Muscle layer of duodenum (tissue), 2 donors: ENCODE results near the gene MB21D2.

Experiments
- H3K27ac ChIP-seq: one replicate; pipeline ENCODE4 v1.7.0; 2013; ENCODE audit warnings: mild to moderate bottlenecking, low read length
- H3K27me3 ChIP-seq: one replicate; pipeline ENCODE4 v1.7.0; 2013; ENCODE audit warnings: low read depth, mild to moderate bottlenecking, control low read depth, low read length
- H3K36me3 ChIP-seq, 2 donors: one replicate each; pipeline ENCODE4 v1.7.0; 2013; ENCODE audit warnings: low read length in 2 of 2, control low read depth in 1 of 2, mild to moderate bottlenecking in 1 of 2; ENCODE audit not compliant: insufficient read depth in 2 of 2, control insufficient read depth in 1 of 2
- H3K4me1 ChIP-seq, 2 donors: one replicate each; pipeline ENCODE4 v1.7.0; 2013; ENCODE audit warnings: low read length in 2 of 2, mild to moderate bottlenecking in 2 of 2, control low read depth in 1 of 2, moderate library complexity in 1 of 2; ENCODE audit not compliant: insufficient read depth in 2 of 2, control insufficient read depth in 1 of 2
- H3K4me3 ChIP-seq, 2 donors: one replicate each; pipeline ENCODE4 v1.7.0; 2013; ENCODE audit warnings: low read length in 2 of 2, low read depth in 1 of 2, mild to moderate bottlenecking in 1 of 2
- H3K9me3 ChIP-seq, 2 donors: one replicate each; pipeline ENCODE4 v1.7.0; 2013; ENCODE audit warnings: low read length in 2 of 2, control low read depth in 1 of 2, mild to moderate bottlenecking in 1 of 2; ENCODE audit not compliant: control insufficient read depth in 1 of 2
- donor health status: healthy.

The MB21D2 gene

DNA sequence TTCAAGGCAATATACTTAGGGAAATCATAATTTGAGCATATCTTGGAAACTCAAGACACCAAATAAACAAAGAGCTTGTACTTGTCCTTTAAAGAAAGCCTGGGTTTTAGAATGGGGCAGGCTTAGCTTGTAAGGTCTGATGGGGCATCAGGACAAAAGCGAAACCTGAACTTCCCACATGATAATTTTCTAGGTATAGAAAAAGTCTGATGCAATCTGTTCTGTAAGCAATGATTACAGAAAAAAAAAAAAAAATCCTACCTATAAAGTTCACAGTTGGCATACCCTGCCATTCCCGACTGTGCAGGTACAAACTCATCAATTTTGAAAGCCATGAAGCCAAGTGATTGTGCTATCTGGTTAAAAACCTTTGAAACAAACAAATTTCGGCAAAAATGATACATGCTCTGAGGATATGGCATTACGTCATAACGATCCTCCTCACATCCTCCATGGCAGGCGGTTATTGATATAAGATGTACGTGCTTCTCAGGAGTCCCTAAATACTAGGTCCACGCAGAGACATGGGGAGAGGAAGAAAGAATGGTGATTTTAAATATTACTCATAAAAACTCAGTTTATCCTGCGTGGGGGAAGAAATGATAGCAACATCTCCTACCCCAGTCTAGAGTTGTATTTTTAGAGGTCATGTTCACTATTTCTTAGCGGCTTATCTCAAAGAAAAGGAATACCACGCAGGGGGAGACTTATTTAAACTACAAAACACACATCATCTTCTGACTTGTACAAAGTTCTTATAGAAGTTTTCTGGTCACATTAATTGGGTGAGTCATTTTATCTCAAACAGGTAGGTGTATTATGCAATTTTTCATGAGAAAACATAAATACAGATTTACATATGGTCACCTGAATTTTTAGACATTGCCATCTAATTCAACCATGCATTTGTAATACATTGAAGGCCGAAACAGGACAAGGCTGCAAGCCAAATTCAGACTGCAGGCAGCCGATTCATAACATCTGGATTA is 27.0 kb downstream of the MB21D2 start:
- no peaks in the 10 kb centered on the region for H3K9me3 ChIP-seq
- no peaks in the 10 kb centered on the region for H3K36me3 ChIP-seq
- H3K27ac ChIP-seq, result no peak overlapping the region
- H3K4me3 ChIP-seq, result no peak overlapping the region
- H3K4me1 ChIP-seq, result peaks cover 15% of the 10 kb centered on the region in 2 donors
- H3K27me3 ChIP-seq, result no peaks in the 10 kb centered on the region

DNA sequence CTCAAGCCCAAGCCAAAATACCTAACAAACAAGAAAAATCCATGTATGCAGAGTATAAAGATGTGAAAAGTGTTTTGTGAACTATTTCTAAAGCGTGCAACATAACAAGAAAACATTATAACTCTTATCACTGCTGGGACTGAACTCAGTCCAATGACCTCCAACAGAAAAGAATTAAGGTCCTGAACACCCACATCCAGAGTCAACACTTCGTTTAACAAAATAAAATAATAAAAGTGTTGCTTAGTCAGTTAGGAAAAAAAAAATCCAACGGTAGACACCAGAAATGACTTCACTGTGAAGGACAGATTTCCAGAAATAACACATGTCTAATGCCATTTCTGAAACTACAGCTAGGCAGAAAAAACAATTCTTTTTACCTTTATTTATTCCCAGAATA is 28.0 kb downstream of the MB21D2 start:
- Histone ChIP-seq H3K4me1 (peaks cover 15% of the 10 kb centered on the region in 2 donors), H3K27me3 (no peaks in the 10 kb centered on the region), H3K27ac (no peak overlapping the region), H3K4me3 (no peak overlapping the region), H3K9me3 (no peaks in the 10 kb centered on the region), H3K36me3 (no peaks in the 10 kb centered on the region)

DNA sequence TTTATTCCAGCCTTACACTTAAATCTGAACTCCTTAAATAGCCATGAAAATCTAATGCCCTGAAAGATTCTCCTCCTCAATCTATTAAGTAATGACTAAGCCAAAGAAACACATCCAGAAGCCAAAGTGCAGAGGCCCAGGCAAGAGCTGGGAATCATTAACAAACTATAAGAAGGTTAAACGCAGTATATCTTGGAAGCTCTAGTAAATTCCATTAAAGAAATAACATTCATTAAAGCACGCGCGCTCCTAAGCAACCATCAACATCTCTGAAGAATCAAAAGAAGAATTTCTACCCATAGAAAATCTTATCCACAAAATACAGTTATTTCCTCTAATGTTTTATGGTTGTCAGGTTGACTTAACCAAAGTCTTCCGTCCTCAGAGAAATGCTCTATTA is 29.5 kb downstream of the MB21D2 start:
- Histone ChIP-seq H3K36me3 (no peaks in the 10 kb centered on the region), H3K4me3 (no peak overlapping the region), H3K27me3 (no peaks in the 10 kb centered on the region), H3K9me3 (no peaks in the 10 kb centered on the region), H3K4me1 (peaks cover 15% of the 10 kb centered on the region in 2 donors), H3K27ac (peak overlapping the region; percentile 47)

DNA sequence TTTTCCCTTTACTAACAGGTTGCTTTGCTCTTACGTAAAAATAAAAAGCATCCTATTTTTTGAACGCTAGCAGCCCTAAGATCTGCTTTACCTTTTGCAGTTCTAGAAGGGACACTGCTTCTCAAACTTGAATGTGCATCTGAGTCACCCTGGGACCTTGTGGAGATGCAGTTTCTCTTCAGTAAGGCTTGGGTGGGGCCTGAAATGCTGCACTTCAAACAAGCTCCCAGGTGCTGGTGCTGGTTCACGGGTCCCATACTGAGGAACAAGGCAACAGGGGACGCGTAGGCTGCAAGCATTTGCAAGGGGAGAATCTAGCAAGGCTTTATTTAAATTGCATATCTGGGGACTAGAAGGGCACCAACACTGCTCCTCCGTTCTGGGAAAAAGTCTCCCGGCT is 30.0 kb downstream of the MB21D2 start:
- no peaks in the 10 kb centered on the region for H3K36me3 ChIP-seq
- H3K4me3 ChIP-seq, result no peak overlapping the region
- peak overlapping the region; percentile 47 for H3K27ac ChIP-seq
- peaks cover 15% of the 10 kb centered on the region in 2 donors for H3K4me1 ChIP-seq
- no peaks in the 10 kb centered on the region for H3K27me3 ChIP-seq
- H3K9me3 ChIP-seq, result no peaks in the 10 kb centered on the region

DNA sequence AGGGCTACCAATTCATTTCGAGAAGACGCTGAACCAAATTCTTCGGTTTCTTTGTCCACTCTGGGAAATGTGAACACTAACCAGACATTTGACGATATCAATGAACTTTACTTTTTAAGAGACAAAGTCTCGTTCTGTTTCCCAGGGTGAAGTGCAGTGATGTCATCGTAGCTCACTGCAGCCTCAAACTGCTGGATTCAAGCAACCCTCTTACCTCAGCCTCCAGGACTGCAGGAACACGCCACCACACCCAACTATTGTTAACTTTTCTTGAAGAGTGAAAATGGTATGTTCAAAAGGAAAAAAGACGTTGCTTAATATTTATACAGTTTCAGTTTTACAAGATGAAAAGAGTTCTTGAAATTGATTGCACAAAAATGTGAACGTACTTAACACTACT is 30.6 kb downstream of the MB21D2 start:
- Histone ChIP-seq H3K4me1 (peaks cover 15% of the 10 kb centered on the region in 2 donors), H3K9me3 (no peaks in the 10 kb centered on the region), H3K4me3 (no peak overlapping the region), H3K36me3 (no peaks in the 10 kb centered on the region), H3K27ac (no peak overlapping the region), H3K27me3 (no peaks in the 10 kb centered on the region)

DNA sequence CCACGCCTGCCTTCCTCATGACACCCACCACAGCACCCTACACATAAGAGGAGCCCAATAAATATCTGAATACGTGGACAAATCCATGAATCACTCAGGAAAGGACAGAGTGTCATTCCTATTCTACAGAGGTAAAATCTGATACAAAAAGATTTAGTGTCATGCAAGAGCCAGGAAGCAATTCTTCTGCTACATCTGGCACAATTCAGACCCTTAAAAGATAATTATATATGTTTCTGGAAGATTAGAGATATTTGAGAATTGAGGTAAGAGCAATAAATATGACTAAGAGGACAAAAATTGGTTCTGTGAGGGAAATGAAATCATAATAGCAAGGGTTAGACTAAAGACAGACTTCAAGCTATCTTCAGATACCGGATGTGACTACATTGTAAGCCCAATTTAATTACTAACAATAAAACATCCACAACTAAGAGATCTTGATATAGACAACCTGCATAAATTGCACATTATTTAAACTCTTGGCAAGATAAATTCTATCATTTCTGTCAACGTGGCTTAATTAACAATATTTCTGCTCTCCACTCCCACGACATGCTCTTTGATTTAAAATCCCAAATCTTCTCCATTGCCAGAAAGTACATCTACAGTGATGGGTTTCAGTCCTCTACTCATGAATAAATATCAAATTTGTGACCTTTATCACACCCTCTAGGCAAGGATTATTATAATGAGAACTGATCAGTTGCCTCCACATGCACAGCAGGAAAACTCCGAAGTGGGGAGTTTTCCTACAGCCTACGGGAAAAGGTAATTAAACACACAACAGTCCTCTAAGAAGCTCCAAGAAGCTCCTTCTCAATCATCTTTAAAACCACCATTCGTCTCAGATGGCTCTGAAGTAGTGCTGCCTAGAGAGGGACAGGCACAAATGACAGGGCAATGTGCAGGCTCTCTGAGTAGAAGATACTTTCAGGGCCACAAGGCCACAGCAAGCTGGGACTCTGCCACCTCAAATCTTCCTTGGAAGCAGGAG is 32.6 kb downstream of the MB21D2 start:
- H3K4me1 ChIP-seq, result peaks cover 14% of the 10 kb centered on the region in 2 donors
- H3K9me3 ChIP-seq, result no peaks in the 10 kb centered on the region
- H3K4me3 ChIP-seq, result no peak overlapping the region
- no peak overlapping the region for H3K27ac ChIP-seq
- H3K27me3 ChIP-seq, result no peaks in the 10 kb centered on the region
- no peaks in the 10 kb centered on the region for H3K36me3 ChIP-seq

DNA sequence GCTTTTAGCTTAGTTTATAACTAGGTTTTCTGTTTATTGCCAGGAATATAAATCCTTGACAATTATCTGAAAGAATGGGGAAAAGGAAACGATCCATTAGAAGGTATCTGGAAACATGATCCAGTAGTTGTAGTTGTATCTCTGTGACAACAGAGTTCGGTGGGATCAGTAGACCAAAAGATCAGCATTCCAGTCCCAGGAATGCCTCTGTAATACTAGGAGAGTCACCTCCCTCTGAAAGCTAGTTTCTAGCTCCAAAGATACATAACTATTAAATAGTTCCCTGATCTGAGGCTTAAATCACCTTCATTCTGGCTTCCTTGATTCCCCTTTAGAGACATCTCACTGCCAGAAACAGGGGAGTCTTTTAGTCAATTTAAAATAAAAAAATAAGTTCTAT is 34.1 kb downstream of the MB21D2 start:
- no peak overlapping the region for H3K27ac ChIP-seq
- no peak overlapping the region for H3K4me3 ChIP-seq
- no peaks in the 10 kb centered on the region for H3K27me3 ChIP-seq
- H3K36me3 ChIP-seq, result no peaks in the 10 kb centered on the region
- peaks cover 0 to 1% of the 10 kb centered on the region in 2 donors for H3K4me1 ChIP-seq
- no peaks in the 10 kb centered on the region for H3K9me3 ChIP-seq

DNA sequence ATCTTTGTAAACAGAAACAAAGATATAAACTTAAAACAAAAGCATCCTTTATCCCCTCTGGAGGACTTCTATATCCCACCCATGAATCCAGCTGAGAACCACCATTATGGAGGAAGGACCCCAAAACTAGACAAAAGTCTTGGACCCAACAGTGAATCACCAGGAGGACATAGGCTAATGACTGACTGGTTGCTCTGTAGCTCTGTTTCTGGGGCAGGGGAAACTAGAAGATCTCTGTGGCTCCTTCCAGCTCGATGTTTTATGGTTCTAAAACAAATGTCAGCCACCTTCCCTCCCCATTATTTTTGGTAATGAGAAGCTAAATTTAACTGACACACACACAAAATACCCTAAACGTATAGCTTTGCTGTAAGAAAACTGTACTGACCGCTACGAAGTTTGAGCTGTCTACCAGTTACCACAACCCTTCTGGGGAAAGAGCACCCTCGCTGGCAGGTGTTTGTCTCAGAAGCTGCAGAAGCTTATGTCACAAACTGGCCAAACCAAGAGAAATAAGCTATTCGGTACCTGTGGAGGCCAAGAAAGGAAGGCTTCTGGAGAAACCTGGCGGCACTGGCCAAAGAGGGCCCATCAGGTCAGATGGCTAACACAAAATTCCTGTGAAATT is 36.4 kb downstream of the MB21D2 start:
- no peak overlapping the region for H3K4me3 ChIP-seq
- H3K27ac ChIP-seq, result no peak overlapping the region
- no peaks in the 10 kb centered on the region for H3K36me3 ChIP-seq
- no peaks in the 10 kb centered on the region for H3K4me1 ChIP-seq
- H3K27me3 ChIP-seq, result no peaks in the 10 kb centered on the region
- H3K9me3 ChIP-seq, result no peaks in the 10 kb centered on the region

DNA sequence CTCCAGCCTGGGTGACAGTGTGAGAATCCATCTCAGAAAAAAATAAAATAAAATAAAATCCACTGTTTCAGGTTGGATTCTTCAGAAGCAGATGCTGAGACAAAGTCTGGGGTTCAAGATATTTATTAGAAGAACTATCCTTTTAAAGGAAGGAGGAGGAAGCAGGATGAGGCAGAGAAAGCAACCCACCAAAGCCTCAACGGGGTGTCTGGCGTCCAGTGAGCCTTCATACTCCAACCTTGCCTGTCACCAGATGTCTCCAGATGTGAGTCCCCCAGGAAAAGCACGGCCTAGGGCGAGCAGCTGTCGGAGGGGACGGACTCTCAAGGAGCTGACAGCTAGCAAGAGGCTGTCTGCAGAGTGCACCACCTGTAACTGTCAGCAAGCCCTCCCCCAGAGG is 37.3 kb downstream of the MB21D2 start:
- Histone ChIP-seq H3K4me3 (no peak overlapping the region), H3K27ac (no peak overlapping the region), H3K27me3 (no peaks in the 10 kb centered on the region), H3K36me3 (no peaks in the 10 kb centered on the region), H3K4me1 (no peaks in the 10 kb centered on the region), H3K9me3 (no peaks in the 10 kb centered on the region)

DNA sequence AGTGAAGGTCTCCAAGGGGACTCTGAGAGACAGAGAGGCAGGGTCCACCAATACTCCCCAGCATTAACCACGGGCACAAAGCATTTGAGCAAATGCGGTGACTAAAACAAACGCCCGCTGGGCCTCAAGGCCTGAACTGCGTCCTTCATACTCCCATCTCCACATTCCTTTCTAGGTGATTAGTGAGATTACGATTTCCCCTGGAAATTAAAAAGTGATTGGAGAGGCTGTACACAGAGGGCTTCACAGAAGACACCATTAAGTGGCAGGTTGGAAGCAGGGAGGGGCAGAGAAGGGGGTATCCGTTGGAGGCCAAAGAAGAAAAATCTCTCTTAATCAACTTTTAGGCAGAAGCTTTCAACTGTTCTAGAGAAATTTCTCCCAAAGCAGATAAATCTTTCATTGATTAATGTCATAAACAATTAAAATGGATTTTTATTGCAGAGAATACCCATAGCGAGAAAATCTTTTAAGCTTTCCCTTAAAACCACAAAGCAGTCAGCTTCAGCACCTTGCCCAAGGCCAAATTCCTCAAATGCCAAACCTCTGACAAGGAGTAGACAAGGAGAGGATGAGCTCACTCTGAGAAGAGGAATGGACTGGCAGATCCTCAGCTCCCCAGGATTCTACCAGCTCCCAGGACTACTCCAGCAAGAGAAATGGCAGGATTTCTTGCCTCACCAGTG is 38.2 kb downstream of the MB21D2 start:
- Histone ChIP-seq H3K36me3 (no peaks in the 10 kb centered on the region), H3K27me3 (no peaks in the 10 kb centered on the region), H3K4me3 (no peak overlapping the region), H3K4me1 (no peaks in the 10 kb centered on the region), H3K9me3 (no peaks in the 10 kb centered on the region), H3K27ac (no peak overlapping the region)
